Measurements from ENCODE around the gene ZNF544. TPM values are rescaled to one million over a fixed set of nuclear protein-coding genes. Genes with fewer than 3 reads are reported as not detected.
"Not testable (repeated sequence)": the region's sequence is repeated elsewhere in the genome, so short reads cannot be mapped to it uniquely, and the experiment has no call there.

The ZNF544 gene
- polyA plus RNA-seq, 1 experiment = 33.4 TPM

DNA sequence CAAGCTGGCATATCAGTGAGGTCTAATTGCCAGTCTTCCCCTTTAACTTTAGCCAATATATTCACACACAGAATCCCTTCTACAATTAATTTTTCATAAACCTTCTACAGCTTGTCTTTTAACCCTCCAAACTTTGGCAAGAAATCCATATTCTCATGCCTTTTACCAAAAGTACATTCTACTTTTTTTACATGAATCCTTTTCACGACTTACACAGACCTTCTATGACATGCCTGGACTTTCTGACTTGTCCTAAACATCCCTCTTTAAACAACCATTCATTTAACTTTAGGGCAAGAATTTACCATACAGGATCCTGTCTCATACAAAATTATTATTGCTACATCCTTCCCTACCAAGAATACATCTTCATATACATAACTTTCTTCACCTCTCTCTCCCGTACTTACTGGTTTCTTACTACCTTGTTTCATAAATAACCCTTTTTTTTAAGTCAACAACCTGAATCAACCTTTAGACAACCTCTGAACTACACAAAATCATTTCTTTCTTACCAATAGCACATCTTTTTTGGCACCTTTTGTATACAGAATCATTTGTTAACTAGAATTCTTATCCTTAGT, 23.5 kb downstream of the ZNF544 start:
- POLR2A ChIA-PET = no interaction called here
- TF ChIP-seq, protein P1, sequence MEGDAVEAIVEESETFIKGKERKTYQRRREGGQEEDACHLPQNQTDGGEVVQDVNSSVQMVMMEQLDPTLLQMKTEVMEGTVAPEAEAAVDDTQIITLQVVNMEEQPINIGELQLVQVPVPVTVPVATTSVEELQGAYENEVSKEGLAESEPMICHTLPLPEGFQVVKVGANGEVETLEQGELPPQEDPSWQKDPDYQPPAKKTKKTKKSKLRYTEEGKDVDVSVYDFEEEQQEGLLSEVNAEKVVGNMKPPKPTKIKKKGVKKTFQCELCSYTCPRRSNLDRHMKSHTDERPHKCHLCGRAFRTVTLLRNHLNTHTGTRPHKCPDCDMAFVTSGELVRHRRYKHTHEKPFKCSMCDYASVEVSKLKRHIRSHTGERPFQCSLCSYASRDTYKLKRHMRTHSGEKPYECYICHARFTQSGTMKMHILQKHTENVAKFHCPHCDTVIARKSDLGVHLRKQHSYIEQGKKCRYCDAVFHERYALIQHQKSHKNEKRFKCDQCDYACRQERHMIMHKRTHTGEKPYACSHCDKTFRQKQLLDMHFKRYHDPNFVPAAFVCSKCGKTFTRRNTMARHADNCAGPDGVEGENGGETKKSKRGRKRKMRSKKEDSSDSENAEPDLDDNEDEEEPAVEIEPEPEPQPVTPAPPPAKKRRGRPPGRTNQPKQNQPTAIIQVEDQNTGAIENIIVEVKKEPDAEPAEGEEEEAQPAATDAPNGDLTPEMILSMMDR (IDR thresholded peaks at IDR 0.05; ENCODE audit: insufficient read depth, low read depth, low read length) = no peak
- Histone ChIP-seq H3K27me3 (ENCODE audit: control insufficient read depth, insufficient read depth, low read length) (no peaks in the 10 kb centered on the region), H3K4me3 (ENCODE audit: low read depth, low read length) (no peak overlapping the region), H3K36me3 (ENCODE audit: control insufficient read depth, insufficient read depth, low read length) (peaks cover 18% of the 10 kb centered on the region)
- DNase-seq (ENCODE audit: low read depth) = no peak
- CTCF ChIA-PET = no interaction called here

DNA sequence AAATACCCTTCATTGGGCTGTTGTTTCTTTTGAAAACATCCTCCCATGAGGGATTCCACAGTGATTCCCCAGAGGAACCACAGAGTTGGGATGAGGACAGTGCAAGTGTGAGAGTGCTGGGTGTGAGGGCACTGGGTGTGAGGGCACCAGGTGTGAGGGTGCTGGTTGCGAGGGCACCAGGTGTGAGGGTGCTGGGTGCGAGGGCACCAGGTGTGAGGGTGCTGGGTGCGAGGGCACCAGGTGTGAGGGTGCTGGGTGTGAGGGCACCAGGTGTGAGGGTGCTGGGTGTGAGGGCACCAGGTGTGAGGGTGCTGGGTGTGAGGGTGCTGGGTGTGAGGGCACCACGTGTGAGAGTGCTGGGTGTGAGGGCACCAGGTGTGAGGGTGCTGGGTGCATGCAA, 29.5 kb downstream of the ZNF544 start:
- H3K36me3 ChIP-seq (ENCODE audit: control insufficient read depth, insufficient read depth, low read length) = peaks cover 23% of the 10 kb centered on the region
- H3K4me3 ChIP-seq (ENCODE audit: low read depth, low read length); DNase-seq (ENCODE audit: low read depth); POLR2A ChIA-PET; CTCF ChIA-PET; H3K27me3 ChIP-seq (ENCODE audit: control insufficient read depth, insufficient read depth, low read length): not testable (repeated sequence)

DNA sequence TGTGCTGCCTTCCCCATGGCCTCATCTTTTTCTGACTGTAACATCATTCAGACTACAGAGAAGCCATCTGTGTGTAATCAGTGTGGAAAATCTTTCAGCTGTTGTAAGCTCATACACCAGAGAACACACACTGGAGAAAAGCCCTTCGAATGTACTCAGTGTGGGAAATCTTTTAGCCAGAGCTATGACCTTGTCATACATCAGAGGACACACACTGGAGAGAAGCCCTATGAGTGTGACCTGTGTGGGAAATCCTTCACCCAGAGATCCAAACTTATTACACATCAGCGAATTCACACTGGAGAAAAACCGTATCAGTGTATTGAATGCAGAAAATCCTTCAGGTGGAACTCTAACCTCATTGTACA, 32.9 kb downstream of the ZNF544 start:
- Histone ChIP-seq H3K4me3 (ENCODE audit: low read depth, low read length) (no peak overlapping the region), H3K36me3 (ENCODE audit: control insufficient read depth, insufficient read depth, low read length) (peaks cover 16% of the 10 kb centered on the region), H3K27me3 (ENCODE audit: control insufficient read depth, insufficient read depth, low read length) (no peaks in the 10 kb centered on the region)
- ChIA-PET POLR2A (no interaction called here), CTCF (no interaction called here)
- TF ChIP-seq, protein P1 (IDR thresholded peaks at IDR 0.05; ENCODE audit: insufficient read depth, low read depth, low read length) = no peak
- DNase-seq (ENCODE audit: low read depth) = no peak

DNA sequence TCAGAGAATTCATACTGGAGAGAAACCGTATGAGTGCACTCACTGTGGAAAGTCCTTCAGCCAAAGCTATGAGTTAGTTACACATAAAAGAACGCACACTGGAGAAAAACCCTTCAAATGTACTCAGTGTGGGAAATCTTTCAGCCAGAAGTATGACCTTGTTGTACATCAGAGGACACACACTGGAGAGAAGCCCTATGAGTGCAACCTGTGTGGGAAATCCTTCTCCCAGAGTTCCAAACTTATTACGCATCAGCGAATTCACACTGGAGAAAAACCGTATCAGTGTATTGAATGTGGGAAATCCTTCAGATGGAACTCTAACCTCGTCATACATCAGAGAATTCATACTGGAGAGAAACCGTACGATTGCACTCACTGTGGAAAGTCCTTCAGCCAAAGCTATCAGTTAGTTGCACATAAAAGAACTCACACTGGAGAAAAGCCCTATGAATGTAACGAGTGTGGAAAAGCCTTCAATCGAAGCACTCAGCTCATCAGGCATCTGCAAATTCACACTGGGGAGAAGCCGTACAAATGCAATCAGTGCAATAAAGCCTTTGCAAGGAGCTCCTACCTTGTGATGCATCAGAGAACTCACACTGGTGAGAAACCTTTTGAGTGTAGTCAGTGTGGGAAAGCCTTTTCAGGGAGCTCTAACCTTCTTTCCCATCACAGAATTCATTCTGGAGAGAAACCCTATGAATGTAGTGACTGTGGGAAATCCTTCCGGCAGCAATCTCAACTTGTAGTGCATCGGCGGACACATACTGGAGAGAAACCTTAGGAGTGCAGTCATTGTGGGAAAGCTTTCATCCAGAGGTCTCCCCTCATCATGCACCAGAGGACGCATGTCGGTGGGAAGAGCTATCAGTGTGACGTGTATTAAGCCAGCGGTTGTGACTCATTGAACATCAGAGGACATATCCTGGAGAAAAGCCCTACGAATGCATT, 33.5 kb downstream of the ZNF544 start:
- TF ChIP-seq, protein P1 (IDR thresholded peaks at IDR 0.05; ENCODE audit: insufficient read depth, low read depth, low read length) = no peak
- ChIA-PET POLR2A (no interaction called here), CTCF (no interaction called here)
- peaks cover 16% of the 10 kb centered on the region for H3K36me3 ChIP-seq (ENCODE audit: control insufficient read depth, insufficient read depth, low read length)
- no peak for DNase-seq (ENCODE audit: low read depth)
- H3K27me3 ChIP-seq (ENCODE audit: control insufficient read depth, insufficient read depth, low read length) = no peaks in the 10 kb centered on the region
- H3K4me3 ChIP-seq (ENCODE audit: low read depth, low read length) = no peak overlapping the region

DNA sequence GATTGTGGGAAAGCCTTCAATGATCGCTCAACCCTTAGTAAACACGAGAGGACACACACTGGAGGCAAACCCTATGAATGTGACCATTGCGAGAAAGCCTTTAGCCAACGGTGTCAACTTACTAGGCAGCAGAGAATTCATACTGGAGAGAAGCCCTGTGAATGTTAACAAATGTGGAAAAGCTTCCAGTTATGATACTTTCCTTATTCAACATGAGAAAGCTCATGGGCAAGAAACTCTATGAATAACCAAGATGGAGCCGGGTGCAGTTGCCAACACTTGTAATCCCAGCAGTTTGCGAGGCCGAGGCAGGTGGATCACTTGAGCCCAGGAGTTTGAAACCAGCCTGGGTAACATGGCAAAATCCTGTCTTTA, 34.2 kb downstream of the ZNF544 start:
- H3K36me3 ChIP-seq (ENCODE audit: control insufficient read depth, insufficient read depth, low read length) = peaks cover 11% of the 10 kb centered on the region
- H3K4me3 ChIP-seq (ENCODE audit: low read depth, low read length) = no peak overlapping the region
- DNase-seq (ENCODE audit: low read depth) = no peak
- POLR2A ChIA-PET = no interaction called here
- TF ChIP-seq, protein P1 (IDR thresholded peaks at IDR 0.05; ENCODE audit: insufficient read depth, low read depth, low read length) = no peak
- H3K27me3 ChIP-seq (ENCODE audit: control insufficient read depth, insufficient read depth, low read length) = no peaks in the 10 kb centered on the region
- CTCF ChIA-PET = no interaction called here

All from BJ (cell line).